Ishikawa (cell line): ENCODE measurements around the gene CLTCL1.

Experiments
- CEBPB ChIP-seq: IDR thresholded peaks from 2 replicates; pipeline ENCODE4 v1.6.1; 2012
- CREB1 ChIP-seq: IDR thresholded peaks from 2 replicates; pipeline ENCODE4 v1.6.1; 2012; ENCODE audit warnings: low read depth
- EGR1 ChIP-seq: IDR thresholded peaks from 2 replicates; pipeline ENCODE4 v1.6.1; 2012
- EP300 ChIP-seq: IDR thresholded peaks from 2 replicates; pipeline ENCODE4 v1.6.1; 2012; ENCODE audit warnings: borderline replicate concordance
- NFIC ChIP-seq: IDR thresholded peaks from 2 replicates; pipeline ENCODE4 v1.6.1; 2012
- RAD21 ChIP-seq: IDR thresholded peaks from 2 replicates; pipeline ENCODE4 v1.6.1; 2012; ENCODE audit warnings: low read depth
- TAF1 ChIP-seq: IDR thresholded peaks from 2 replicates; pipeline ENCODE4 v1.6.1; 2012; ENCODE audit warnings: low read depth, mild to moderate bottlenecking
- TCF12 ChIP-seq: IDR thresholded peaks from 2 replicates; pipeline ENCODE4 v1.6.1; 2012; ENCODE audit warnings: low read depth
- TEAD4 ChIP-seq: IDR thresholded peaks from 2 replicates; pipeline ENCODE4 v1.6.1; 2012
- YY1 ChIP-seq: IDR thresholded peaks from 2 replicates; pipeline ENCODE4 v1.6.1; 2012; ENCODE audit warnings: low read depth
- ZBTB7A ChIP-seq: IDR thresholded peaks from 2 replicates; pipeline ENCODE4 v1.6.1; 2012; ENCODE audit warnings: low read depth
- TF ChIP-seq, protein P1 (sequence below): IDR thresholded peaks from 2 replicates; pipeline ENCODE4 v1.6.1; 2012; ENCODE audit warnings: low read depth, mild to moderate bottlenecking
- TF ChIP-seq, protein P2 (sequence below): IDR thresholded peaks from 2 replicates; pipeline ENCODE4 v1.6.1; 2012

DNA sequence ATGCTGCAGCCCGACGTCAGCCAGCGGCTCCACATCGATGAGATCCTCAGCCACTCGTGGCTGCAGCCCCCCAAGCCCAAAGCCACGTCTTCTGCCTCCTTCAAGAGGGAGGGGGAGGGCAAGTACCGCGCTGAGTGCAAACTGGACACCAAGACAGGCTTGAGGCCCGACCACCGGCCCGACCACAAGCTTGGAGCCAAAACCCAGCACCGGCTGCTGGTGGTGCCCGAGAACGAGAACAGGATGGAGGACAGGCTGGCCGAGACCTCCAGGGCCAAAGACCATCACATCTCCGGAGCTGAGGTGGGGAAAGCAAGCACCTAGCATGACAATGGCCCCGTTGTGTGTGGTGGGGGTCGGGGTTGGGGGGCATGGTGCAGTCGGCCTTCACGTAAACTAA lies 159.4 kb downstream of the CLTCL1 start:
- no peak for TF ChIP-seq EP300
- no peak for TF ChIP-seq EGR1
- TF ChIP-seq, protein P1, sequence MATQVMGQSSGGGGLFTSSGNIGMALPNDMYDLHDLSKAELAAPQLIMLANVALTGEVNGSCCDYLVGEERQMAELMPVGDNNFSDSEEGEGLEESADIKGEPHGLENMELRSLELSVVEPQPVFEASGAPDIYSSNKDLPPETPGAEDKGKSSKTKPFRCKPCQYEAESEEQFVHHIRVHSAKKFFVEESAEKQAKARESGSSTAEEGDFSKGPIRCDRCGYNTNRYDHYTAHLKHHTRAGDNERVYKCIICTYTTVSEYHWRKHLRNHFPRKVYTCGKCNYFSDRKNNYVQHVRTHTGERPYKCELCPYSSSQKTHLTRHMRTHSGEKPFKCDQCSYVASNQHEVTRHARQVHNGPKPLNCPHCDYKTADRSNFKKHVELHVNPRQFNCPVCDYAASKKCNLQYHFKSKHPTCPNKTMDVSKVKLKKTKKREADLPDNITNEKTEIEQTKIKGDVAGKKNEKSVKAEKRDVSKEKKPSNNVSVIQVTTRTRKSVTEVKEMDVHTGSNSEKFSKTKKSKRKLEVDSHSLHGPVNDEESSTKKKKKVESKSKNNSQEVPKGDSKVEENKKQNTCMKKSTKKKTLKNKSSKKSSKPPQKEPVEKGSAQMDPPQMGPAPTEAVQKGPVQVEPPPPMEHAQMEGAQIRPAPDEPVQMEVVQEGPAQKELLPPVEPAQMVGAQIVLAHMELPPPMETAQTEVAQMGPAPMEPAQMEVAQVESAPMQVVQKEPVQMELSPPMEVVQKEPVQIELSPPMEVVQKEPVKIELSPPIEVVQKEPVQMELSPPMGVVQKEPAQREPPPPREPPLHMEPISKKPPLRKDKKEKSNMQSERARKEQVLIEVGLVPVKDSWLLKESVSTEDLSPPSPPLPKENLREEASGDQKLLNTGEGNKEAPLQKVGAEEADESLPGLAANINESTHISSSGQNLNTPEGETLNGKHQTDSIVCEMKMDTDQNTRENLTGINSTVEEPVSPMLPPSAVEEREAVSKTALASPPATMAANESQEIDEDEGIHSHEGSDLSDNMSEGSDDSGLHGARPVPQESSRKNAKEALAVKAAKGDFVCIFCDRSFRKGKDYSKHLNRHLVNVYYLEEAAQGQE, result no peak
- no peak for TF ChIP-seq TCF12
- TF ChIP-seq YY1, result no peak
- no peak for TF ChIP-seq ZBTB7A
- no peak for TF ChIP-seq TAF1
- TF ChIP-seq NFIC, result no peak
- TF ChIP-seq CREB1, result no peak
- TF ChIP-seq, protein P2, sequence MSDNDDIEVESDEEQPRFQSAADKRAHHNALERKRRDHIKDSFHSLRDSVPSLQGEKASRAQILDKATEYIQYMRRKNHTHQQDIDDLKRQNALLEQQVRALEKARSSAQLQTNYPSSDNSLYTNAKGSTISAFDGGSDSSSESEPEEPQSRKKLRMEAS, result no peak
- no peak for TF ChIP-seq CEBPB
- no peak for TF ChIP-seq TEAD4
- TF ChIP-seq RAD21, result no peak
